Nucleus accumbens (tissue), 56 donors: ENCODE results near the gene FUS.
"Not testable (repeated sequence)": the region's sequence is repeated elsewhere in the genome, so short reads cannot be mapped to it uniquely, and the experiment has no call there.

Source experiments
- DNase-seq, 56 donors: peaks; one replicate each; lab custom pipeline; 2025; lab: John Stamatoyannopoulos, UW

Gene FUS

GRCh38 chr16:31179747-31180459, at the start of gene FUS:
Gene FUS, plus strand, starts transcription at chr16:31180139. Its CDS starts 76 bp downstream, at chr16:31180215.
- DNase-seq: peak; percentile 33 to 99 (median 89)

- no peak for DNase-seq
Measured at GRCh38 chr16:31130336-31130891, 49.5 kb upstream of the FUS start.

DNA sequence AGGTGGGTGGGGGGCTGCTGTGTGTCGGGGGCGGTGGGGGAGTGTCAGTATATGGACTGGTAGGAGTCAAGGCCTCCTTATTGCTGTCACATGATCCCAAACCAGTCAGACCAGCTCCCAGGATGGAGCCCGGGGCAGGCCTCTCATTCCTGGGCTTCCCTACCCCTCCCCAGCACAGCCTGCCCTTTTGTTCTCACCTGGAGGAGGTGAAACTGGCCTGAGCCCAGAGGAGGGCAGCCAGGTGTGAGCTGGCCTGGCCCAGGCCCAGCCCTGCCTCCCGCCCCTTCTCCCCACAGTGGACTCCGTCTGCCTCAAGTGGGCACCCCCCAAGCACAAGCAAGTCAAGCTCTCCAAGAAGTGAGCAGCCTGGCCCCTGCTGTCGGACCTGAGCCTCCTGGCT, 49.0 kb upstream of the FUS start:
- DNase-seq: no peak

DNA sequence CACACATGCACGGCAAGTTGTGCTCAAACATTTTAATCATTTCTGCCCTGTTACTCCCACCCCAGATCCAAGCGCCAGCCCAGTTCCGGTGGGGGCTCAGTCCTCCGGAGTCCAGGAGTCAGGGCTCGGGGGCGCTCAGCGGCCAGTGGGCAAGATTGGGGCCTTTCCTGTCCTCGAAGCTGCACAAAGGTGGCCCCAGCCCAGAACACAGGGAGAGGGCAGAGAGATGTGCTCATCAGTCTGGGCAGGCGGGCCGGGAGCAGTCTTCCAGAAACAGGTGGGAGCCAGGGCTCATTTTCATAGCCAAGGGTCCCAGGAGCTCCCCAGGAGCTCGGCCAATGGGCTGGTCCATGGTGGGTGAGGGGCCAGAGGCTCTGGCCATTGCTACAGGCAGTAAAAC, 48.5 kb upstream of the FUS start:
- no peak for DNase-seq

DNA sequence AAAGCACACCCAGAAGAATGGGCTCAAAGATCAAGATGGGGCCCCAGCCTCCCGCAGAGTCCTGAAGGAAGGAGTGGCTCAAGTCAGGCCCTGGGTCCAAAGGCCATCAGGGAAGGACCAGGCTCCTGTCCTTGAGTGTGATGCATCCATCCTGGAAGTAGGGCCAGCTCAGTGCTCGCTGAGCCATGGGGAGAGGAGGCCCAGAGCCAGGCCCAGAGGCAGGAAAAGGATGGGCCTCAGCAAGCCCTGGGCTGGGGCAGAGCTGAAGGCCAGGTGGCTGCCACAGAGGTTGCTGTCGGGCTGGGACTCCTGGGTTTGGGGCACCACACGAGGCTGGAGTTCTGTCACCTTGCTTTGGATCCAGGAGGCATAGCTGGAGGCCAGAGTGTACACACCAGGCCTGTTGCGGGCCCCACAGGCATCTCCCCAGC, 48.1 kb upstream of the FUS start:
- DNase-seq: no peak

DNA sequence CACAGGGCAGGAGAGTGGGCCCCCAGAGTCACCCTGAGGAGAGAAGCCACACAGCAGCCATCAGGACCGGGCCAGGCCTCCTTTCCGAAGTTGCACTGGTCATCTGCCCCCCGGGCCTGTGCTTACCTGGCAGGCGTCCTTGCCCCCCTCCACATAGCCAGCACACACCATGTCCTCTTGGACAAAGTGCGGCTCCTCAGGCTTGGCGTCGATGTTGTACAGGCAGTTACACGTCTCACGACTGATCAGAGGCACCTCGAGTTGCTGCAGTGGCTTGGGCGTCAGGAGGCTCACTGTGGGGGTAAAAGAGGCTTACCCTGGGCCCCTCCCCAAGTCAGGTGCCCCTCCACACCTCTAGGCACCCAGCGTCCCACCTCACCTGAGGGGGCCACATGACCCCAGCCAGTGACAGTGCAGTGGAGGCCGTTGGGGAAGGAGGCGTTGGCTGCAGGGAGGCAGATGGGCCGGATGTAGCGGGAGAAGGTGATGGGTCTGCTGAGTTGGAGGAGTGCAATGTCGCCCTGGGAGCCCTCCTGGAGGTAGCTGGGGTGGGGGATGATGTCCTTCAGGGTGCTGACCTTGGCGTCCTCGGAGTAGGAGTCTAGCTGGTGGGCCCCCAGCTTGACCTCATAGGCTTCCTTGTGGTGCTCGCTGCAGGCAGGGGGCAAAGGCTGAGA, 47.5 kb upstream of the FUS start:
- DNase-seq: no peak

DNA sequence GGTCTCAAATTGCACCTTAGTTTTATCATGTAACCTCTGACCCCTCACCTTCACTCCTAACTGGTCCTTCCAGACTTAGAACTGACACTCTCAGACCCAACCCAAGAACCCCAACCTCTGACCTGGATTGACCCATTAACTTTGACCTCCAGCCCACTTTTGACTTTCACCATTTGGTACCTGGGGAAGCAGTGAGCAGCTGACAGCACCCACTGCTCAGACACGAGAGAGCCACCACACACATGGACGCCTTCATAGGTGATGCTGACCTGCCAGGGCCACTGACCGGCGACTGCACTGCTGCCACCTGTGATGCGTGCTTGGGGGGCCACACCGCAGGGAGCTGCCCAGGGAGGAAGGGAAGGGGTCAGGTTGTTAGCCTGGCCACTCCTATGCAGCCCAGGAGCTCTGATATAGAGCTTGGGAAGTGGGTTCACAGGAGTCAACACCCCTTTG, 46.9 kb upstream of the FUS start:
- no peak for DNase-seq

- no peak for DNase-seq
Measured at GRCh38 chr16:31134091-31134571, 45.8 kb upstream of the FUS start.

GRCh38 chr16:31134625-31135534, 45.1 kb upstream of the FUS start:
- no peak for DNase-seq

- DNase-seq: peak in 1 of 56 donors; percentile 10
Measured at GRCh38 chr16:31135535-31136286, 44.2 kb upstream of the FUS start, which contains the start of gene PRSS8. Gene PRSS8, minus strand, starts transcription at chr16:31135727. Its CDS starts 229 bp downstream, at chr16:31135498.

DNA sequence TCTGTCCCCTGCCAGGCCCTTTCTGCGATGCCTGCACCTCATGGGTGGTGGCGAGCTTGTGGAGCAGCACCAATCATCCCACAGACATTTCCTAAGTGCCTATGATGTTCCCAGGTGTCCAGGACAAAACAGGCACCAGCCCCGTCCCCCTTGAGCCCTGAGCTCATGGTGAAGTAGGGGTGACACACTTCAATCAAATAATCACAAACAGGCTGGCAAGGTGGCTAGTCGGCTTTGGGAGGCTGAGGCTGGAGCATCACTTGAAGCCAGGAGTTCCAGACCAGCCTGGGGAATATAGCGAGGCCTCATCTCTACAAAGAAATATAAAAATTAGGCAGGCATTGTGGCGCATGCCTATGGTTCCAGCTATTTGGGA, 43.7 kb upstream of the FUS start:
- DNase-seq: no peak

GRCh38 chr16:31136822-31137499, 43.0 kb upstream of the FUS start:
- DNase-seq: not testable (repeated sequence)

DNA sequence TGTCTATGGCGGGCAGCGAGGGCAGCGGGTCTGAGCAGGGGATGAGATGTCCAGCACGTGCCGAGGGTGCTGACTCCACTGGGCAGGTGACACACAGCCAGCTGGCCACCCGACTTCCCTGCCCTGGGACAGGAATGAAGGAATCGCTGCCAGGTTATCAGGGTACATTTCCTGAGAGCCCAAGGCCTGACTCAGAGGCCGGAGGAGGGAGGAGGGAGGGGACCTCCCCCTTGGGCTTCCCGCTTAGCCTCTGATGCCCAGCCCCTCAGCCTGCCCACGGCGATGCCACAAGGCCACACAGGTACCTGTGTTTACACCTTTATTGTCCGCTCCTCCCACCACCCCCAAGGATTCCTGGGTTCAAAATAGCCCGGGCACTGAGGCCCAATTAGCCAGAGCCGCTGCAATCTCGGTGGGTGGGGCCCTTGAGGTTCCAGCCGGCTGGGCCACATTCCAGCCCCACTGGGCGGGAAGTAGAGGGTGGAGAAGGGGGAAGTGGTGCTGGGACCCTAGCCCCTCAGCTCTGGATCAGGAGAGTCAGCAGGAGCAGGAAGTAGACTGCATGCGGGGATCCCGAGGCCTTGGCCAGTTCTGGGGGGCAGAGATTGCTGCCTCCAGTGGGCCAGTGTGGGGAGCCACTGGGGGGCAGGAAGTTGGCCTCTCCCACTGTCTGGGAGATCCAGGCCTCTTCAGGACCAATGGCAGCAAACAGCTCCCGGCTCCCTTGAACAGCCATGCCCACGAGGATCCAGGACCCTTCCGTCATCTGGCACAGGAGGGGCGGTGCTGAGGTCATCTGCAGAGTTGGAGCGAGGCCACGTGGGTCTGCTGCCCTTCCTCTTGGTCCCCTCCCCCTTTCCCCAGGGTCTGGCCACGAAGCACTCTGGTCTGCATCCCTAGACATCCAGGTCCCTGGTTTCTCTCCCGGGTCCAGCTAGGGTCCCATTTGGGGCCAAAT, 41.0 kb upstream of the FUS start:
- no peak for DNase-seq

DNA sequence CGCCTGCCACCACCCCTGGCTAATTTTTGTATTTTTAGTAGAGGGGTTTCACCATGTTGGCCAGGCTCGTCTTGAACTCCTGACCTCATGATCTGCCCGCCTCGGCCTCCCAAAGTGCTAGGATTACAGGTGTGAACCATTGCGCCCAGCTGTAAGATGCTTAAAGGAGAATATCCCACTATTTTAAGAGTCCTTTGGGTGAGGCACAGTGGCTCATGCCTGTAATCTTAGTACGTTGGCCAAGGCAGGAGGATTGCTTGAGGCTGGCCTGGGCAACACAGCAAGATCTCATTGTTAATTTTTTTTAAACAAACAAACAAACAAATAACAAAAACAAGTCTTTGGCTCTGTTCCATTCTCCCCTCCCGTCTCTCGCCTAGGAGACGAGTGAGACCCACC, 38.9 kb upstream of the FUS start:
- DNase-seq: not testable (repeated sequence)

GRCh38 chr16:31141489-31142108, 38.3 kb upstream of the FUS start:
- DNase-seq: peak in 8 of 56 donors; percentile 20 to 58 (median 41)

- DNase-seq: peak; percentile 71 to 99 (median 96)
Measured at GRCh38 chr16:31142109-31143010, 37.6 kb upstream of the FUS start.
